Endothelial cell of umbilical vein (primary cell): ENCODE results near the gene NRXN3. TPM values are rescaled to one million over a fixed set of nuclear protein-coding genes. Genes with fewer than 3 reads are reported as not detected.

Source experiments
- BruUV-seq: library from RNA; stranded (reverse); fragments of 400-500 nt; replicated peaks from 2 replicates; lab custom pipeline; 2021; lab: Mats Ljungman, UMichigan
- CTCF ChIA-PET: fragments of 300-600, 350-600 bp; sonication (Branson Sonifier 250); formaldehyde crosslinking; loops from one replicate; lab custom pipeline; 2021; ENCODE audit warnings: antibody characterized with exemption, inconsistent platforms; lab: Charles Lee
- POLR2A ChIA-PET: fragments of 300-600, 350-600 bp; sonication (Branson Sonifier 250); formaldehyde crosslinking; loops from one replicate; lab custom pipeline; 2021; ENCODE audit warnings: antibody characterized with exemption, inconsistent platforms; lab: Charles Lee
- DNase-seq: peaks from one replicate; pipeline ENCODE4 v3.0.0-alpha.2; 2011; ENCODE audit warnings: low read depth, low spot score
- FAIRE-seq: peaks from 2 replicates; lab custom pipeline; 2011; peaks lifted over from hg19 to GRCh38; lab: Jason Lieb, UNC
- H2AFZ ChIP-seq: 2 replicates; pipeline ENCODE4 v1.6.0; 2012; ENCODE audit warnings: low read depth, low read length, control low read depth, inconsistent platforms
- H3K27ac ChIP-seq: 2 replicates; pipeline ENCODE4 v1.5.1; 2011; ENCODE audit warnings: low read depth, mild to moderate bottlenecking, control low read depth, low read length, moderate library complexity; ENCODE audit not compliant: insufficient read depth
- H3K27me3 ChIP-seq, 2 experiments: 2 replicates each; pipeline versions ENCODE4 v1.6.0 to v1.6.1; 2011; ENCODE audit warnings: low read length in 2 of 2, mixed read lengths in 1 of 2; ENCODE audit not compliant: control insufficient read depth in 2 of 2, insufficient read depth in 2 of 2
- H3K36me3 ChIP-seq, 2 experiments: 2 replicates in 1 of 2; 3 replicates in 1 of 2; pipeline ENCODE4 v1.5.1; 2011; ENCODE audit warnings: low read length in 2 of 2, mild to moderate bottlenecking in 1 of 2, moderate library complexity in 1 of 2; ENCODE audit not compliant: control insufficient read depth in 2 of 2, insufficient read depth in 2 of 2; ENCODE audit errors: extremely low read depth in 1 of 2
- H3K4me1 ChIP-seq: 3 replicates; pipeline ENCODE4 v1.5.1; 2011; ENCODE audit warnings: mild to moderate bottlenecking, low read length; ENCODE audit not compliant: control insufficient read depth, insufficient read depth; ENCODE audit errors: extremely low read depth
- H3K4me2 ChIP-seq: 2 replicates; pipeline ENCODE4 v1.6.1; 2011; ENCODE audit warnings: low read length, control low read depth, mixed read lengths; ENCODE audit not compliant: insufficient read depth
- H3K4me3 ChIP-seq, 3 experiments: fragments of 200-600 bp in 1 of 3; sonication (generic), shearing (Covaris generic) in 1 of 3; replicated peaks in 1 of 3; 2 replicates each; pipeline ENCODE4 v1.5.1; 2011 to 2016; ENCODE audit warnings: control low read depth in 3 of 3, low read length in 3 of 3, mild to moderate bottlenecking in 2 of 3, inconsistent platforms in 1 of 3, low read depth in 1 of 3, moderate library complexity in 1 of 3; ENCODE audit not compliant: insufficient read depth in 1 of 3
- H3K79me2 ChIP-seq: 2 replicates; pipeline ENCODE4 v1.6.0; 2012; ENCODE audit warnings: low read length, inconsistent platforms; ENCODE audit not compliant: control insufficient read depth, insufficient read depth
- H3K9ac ChIP-seq: replicated peaks from 2 replicates; pipeline ENCODE3; 2011; ENCODE audit warnings: low read length, control low read depth; ENCODE audit not compliant: insufficient read depth; ENCODE audit errors: extremely low read depth
- H3K9me1 ChIP-seq: replicated peaks from 3 replicates; pipeline ENCODE4 v1.6.0; 2011; ENCODE audit warnings: mild to moderate bottlenecking, low read length; ENCODE audit not compliant: control insufficient read depth, insufficient read depth; ENCODE audit errors: extremely low read depth
- H3K9me3 ChIP-seq: replicated peaks from 2 replicates; pipeline ENCODE4 v1.5.1; 2012; ENCODE audit warnings: low read length, inconsistent platforms; ENCODE audit not compliant: control insufficient read depth, insufficient read depth
- H4K20me1 ChIP-seq: replicated peaks from 2 replicates; pipeline ENCODE3; 2011; ENCODE audit warnings: mild to moderate bottlenecking, low read length; ENCODE audit not compliant: control insufficient read depth, insufficient read depth; ENCODE audit errors: extremely low read depth
- EZH2 ChIP-seq: IDR thresholded peaks from 2 replicates; pipeline ENCODE4 v1.6.1; 2012; ENCODE audit warnings: borderline replicate concordance, low read depth, mild to moderate bottlenecking, moderate library complexity, low read length, inconsistent platforms; ENCODE audit not compliant: severe bottlenecking
- FOS ChIP-seq: IDR thresholded peaks from 2 replicates; pipeline ENCODE4 v1.6.1; 2011; ENCODE audit warnings: mild to moderate bottlenecking, low read length, moderate library complexity, borderline replicate concordance; ENCODE audit not compliant: insufficient read depth
- GATA2 ChIP-seq: IDR thresholded peaks from 2 replicates; pipeline ENCODE4 v1.7.0; 2011; ENCODE audit warnings: low read depth, mild to moderate bottlenecking, moderate library complexity, mixed read lengths, low read length; ENCODE audit not compliant: insufficient read length, insufficient read depth
- JUN ChIP-seq: IDR thresholded peaks from 2 replicates; pipeline ENCODE4 v1.6.1; 2011; ENCODE audit warnings: borderline replicate concordance, low read depth; ENCODE audit not compliant: insufficient read length, insufficient read depth
- MYC ChIP-seq: IDR thresholded peaks from one replicate; pipeline ENCODE4 v1.6.1; 2011; ENCODE audit warnings: mild to moderate bottlenecking, low read depth, low read length
- POLR2A ChIP-seq: IDR thresholded peaks from 2 replicates; pipeline ENCODE4 v1.6.1; 2012; ENCODE audit warnings: low read depth, mild to moderate bottlenecking, control low read depth, low read length
- POLR2AphosphoS5 ChIP-seq: IDR thresholded peaks from 2 replicates; pipeline ENCODE4 v1.6.1; 2012; ENCODE audit warnings: low read depth, mild to moderate bottlenecking, control low read depth, low read length, moderate library complexity; ENCODE audit not compliant: insufficient read depth
- dilution Hi-C: fragments of 300-500 bp; cut with MboI; formaldehyde crosslinking; loops from one replicate; pipeline ENCODE4 v1.15.0; 2019; ENCODE audit warnings: low sequenced_read_pairs; ENCODE audit not compliant: extremely low pct_ligation_motif_present
- intact Hi-C: fragments of 100-400 bp; cut with micrococcal nuclease; formaldehyde crosslinking; loops from one replicate; pipeline ENCODE4 v1.10.0; 2022
- polyA plus RNA-seq, 4 experiments: library from polyadenylated mRNA; depleted of rRNA in 3 of 4; stranded (reverse) in 3 of 4; unstranded in 1 of 4; fragments of >200 nt; gene quantifications; 2 replicates each; pipeline versions ENCODE4 v1.2.1 to v1.2.3, GENCODE V29; 2011 to 2012; ENCODE audit warnings: missing spikeins in 1 of 4
- total RNA-seq: library from RNA; stranded (reverse); gene quantifications from 2 replicates; pipeline ENCODE4 v1.2.3, GENCODE V29; 2021
- TF ChIP-seq, protein P1 (sequence below): IDR thresholded peaks from 2 replicates; pipeline ENCODE4 v1.6.1; 2011; ENCODE audit not compliant: insufficient read depth, insufficient read length
- TF ChIP-seq, protein P2 (sequence below), 2 donors: IDR thresholded peaks; 1 replicate in 1 of 2; 2 replicates in 1 of 2; pipeline ENCODE4 v1.5.1; 2011; ENCODE audit warnings: low read length in 2 of 2, mild to moderate bottlenecking in 2 of 2, moderate library complexity in 2 of 2, control low read depth in 1 of 2, inconsistent platforms in 1 of 2, low read depth in 1 of 2; ENCODE audit not compliant: insufficient read depth in 1 of 2; ENCODE audit errors: extremely low read depth in 1 of 2

NRXN3 gene
- total and polyA plus RNA-seq, 2 donors (not counting 3 experiments of a cell fraction or from before 2014, with no cell fraction given), result 0.72 to 4.2 TPM

GRCh38 chr14:79196216-79196615 is 1026.0 kb downstream of the NRXN3 start:
- no peak overlapping the region for H3K4me3 ChIP-seq
- ChIA-PET POLR2A (no interaction called here), CTCF (no interaction called here)
- H3K79me2 ChIP-seq, result no peaks in the 10 kb centered on the region
- intact Hi-C loops (no loop called here), dilution Hi-C loops (no loop called here)
- no peaks in the 10 kb centered on the region for H3K9me3 ChIP-seq
- H3K4me1 ChIP-seq, result no peaks in the 10 kb centered on the region
- no TSS peak for BruUV-seq
- no peak overlapping the region for H3K9ac ChIP-seq
- no peaks in the 10 kb centered on the region for H3K36me3 ChIP-seq
- FAIRE-seq (no peak), DNase-seq (no peak)
- no peak for TF ChIP-seq POLR2A
- no peak for TF ChIP-seq GATA2
- TF ChIP-seq, protein P1, sequence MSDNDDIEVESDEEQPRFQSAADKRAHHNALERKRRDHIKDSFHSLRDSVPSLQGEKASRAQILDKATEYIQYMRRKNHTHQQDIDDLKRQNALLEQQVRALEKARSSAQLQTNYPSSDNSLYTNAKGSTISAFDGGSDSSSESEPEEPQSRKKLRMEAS, result no peak
- TF ChIP-seq MYC, result no peak
- TF ChIP-seq FOS, result no peak
- no peak for TF ChIP-seq EZH2
- TF ChIP-seq JUN, result no peak
- TF ChIP-seq POLR2AphosphoS5, result no peak
- TF ChIP-seq, protein P2, sequence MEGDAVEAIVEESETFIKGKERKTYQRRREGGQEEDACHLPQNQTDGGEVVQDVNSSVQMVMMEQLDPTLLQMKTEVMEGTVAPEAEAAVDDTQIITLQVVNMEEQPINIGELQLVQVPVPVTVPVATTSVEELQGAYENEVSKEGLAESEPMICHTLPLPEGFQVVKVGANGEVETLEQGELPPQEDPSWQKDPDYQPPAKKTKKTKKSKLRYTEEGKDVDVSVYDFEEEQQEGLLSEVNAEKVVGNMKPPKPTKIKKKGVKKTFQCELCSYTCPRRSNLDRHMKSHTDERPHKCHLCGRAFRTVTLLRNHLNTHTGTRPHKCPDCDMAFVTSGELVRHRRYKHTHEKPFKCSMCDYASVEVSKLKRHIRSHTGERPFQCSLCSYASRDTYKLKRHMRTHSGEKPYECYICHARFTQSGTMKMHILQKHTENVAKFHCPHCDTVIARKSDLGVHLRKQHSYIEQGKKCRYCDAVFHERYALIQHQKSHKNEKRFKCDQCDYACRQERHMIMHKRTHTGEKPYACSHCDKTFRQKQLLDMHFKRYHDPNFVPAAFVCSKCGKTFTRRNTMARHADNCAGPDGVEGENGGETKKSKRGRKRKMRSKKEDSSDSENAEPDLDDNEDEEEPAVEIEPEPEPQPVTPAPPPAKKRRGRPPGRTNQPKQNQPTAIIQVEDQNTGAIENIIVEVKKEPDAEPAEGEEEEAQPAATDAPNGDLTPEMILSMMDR (IDR thresholded peaks at IDR 0.05; ENCODE audit: extremely low read depth in 1 of 2, insufficient read depth in 1 of 2, low read depth in 1 of 2, low read length in 2 of 2), result no peak
- H3K9me1 ChIP-seq, result no peaks in the 10 kb centered on the region
- no peak overlapping the region for H3K4me2 ChIP-seq
- no peaks in the 10 kb centered on the region for H3K27me3 ChIP-seq
- H4K20me1 ChIP-seq, result no peaks in the 10 kb centered on the region
- H3K27ac ChIP-seq, result no peak overlapping the region
- no peak overlapping the region for H2AFZ ChIP-seq
